DMS53 treated with DMSO at 0.1 percent for 48 hours (cell line): ENCODE results near the gene THOC1.
A peak's percentile ranks its signal among the peaks of the same experiment; 100 is the strongest.

Source experiments
- DNase-seq: peaks from one replicate; lab custom pipeline; 2025; ENCODE audit not compliant: unreplicated experiment; lab: John Stamatoyannopoulos, UW

THOC1 gene

DNA sequence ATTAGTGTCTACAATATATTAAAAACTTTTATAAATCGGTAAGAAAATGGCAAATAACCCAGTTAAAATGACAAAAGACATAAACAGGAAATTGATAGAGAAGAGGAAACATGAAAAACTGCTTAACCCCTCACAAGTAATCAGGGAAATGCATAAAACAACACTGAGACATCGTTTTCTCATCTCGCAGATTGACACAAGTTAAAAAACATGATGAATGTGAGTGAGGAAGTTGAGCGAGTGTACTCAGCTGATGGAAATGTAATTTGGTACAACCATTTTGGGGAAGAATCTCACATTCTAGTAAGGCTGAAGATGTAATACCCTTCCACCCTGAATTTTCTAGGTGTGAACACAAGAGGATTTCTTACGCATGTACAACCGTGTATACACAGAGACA lies 18.0 kb upstream of the THOC1 start:
- no peak for DNase-seq

DNA sequence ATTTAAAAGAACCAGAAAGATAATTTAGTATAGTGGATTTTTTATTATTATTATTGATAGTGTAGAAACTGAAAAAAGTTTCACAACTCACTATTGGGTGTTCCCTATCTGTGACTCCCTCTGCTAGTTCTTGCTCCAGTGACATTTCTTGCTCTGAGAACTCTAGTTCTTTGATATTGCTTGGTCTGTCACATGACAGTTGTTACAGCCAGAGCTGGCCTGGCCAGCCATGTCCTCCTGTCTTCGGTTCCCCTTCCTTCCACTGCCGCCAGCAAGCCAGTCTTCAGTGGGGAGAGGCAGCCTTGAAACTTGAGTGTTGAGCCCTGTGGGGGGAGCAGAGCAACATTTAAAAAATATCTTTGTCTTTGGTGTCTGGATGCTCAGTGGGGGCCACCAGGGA lies 7.6 kb upstream of the THOC1 start:
- DNase-seq, result no peak

DNA sequence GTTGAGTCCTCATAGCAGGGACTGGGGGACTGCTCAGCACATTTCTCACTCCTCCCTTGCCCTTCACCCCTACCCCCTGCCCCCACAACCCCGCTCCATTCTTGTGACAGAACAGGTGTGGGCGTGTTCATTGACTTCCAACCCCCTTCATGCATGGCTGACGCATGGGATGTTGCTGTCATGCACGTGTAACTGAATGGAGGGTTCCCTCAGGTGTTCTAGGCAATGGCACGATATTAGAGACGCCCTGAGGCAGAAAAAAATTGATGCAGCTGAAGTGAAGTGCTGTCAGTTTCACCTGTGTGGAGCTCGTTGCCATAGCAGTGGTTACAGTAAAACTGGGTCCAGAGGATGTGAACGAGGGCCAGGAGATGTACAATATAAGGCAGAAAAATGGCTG lies 6.5 kb upstream of the THOC1 start:
- DNase-seq, result no peak

DNA sequence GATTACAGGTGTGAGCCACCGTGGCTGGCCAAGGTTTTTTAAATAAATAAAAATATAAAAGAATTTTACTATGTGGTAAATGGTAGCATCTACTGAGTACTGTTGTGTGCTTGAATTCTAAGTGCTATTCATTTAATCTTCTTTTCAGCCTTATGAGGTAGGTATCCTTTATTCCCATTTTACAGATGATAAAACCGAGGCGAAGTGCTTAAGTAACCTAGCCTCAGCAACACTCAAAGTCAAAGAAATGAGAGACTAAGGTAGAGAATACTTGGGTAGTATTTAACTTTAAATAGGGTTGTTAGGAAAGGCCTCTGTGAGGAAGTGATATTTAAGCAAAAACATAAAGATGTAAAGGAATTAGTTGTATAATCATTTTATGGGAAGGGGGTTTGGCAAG lies 5.7 kb upstream of the THOC1 start:
- no peak for DNase-seq

DNA sequence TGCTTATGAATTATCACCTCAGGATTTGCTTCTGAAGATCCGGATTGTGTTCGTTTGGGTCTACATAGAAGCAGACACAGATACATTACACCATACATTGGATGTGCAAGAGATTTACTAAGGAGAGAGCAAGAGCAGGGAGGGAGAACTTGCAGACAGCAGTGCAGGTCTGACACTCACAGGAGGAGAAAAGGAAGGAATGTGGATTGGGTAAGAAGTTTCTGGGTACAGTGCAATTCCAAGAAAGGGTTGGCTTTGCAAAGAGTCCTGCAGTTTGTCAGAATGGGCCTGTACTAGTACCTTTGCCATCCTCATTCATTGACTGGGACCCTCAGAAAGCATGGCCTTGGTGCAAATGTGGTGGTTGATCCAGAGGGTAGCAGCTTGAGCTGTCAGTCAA lies 4.8 kb upstream of the THOC1 start:
- no peak for DNase-seq

DNA sequence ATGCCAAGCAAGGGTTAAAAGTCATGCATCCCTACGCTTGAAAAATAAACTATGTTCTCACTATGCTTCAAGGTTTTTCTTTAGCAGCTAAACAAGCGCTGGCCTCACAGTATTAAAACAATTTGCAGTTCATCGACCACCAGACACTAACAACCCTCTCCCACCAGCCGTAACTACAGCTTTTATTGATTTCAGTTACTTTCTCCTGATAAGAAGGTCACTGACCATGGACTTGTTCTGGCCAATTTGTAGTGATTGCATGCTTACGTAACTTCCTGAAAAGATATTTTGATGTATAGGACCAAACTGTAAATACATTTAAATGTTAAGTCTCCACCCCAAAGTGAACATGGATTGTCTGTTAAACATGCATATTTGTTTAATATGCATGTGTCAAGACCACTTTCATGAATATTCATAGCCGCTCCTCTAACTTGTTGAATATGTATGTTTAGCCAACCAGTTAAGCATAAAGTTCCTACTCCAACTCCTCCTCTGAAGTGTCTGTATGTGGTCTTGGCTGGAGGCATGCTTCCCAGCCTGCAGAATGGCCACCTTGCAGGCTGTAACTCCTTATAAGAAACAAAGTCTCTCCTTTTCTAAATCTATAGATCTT lies 1.7 kb upstream of the THOC1 start:
- no peak for DNase-seq

DNA sequence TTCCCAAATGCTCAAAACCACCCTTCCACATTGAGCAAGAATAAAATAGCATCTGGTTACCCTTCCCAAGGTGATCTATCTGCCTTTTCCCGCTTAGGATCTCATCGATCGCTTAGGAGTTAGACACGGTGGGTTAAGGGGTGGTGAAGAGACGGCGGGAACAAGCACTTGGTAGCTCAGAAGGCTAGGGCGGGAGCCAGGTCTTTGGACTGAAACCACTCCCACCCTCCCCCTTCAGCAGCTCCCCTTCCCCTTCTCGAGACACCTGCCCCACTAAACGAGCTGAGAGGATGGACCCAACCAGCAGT lies 513 bp downstream of the THOC1 start:
- DNase-seq, result peak; percentile 26

DNA sequence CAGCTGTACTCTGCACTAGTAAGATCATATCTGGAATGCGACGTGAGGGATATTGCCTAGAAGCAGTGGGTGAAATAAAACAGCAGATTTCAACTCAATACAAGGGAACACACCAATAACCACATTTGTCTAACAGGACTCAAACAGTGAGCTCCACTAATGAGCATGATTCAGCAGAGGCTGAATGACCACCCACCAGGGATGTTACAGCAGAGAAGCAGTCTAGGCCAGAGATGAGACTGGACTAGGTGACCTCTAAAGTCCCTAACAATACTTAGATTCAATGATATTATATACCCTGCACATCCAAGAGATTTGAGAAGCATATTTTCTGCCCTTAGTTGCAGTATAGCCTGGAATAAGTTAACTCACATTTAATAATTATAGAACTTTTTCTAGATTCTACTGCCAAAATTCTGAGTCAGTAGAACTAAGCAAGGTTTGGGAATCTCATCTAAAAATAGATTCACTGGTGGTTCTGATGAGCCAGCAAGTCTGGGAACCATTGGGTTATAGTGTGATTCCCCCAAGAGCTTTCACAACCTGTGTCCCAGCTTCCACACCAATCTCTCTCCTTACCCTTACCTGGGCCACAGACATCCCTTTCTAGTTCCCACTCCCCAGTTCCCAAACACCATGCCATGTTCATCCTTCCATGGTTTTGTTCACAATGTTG lies 6.3 kb downstream of the THOC1 start:
- DNase-seq, result no peak

DNA sequence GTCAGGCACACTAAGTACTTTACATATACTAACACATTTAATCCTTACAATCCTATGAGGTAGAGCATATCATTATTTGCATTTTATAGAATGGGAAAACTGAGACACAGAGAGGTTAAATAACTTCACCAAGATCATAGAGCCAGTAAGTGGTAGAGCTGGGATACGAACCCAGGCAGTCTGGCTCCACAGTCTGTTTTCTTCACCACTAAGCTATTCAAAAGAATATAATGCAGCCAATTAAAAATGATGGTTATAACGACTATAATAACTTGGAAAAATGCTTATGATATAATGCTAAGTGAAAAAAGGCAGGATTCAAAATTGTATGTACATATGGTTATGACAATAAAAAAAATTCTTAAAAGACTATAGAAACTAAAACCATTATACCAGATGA lies 7.3 kb downstream of the THOC1 start:
- DNase-seq, result no peak

DNA sequence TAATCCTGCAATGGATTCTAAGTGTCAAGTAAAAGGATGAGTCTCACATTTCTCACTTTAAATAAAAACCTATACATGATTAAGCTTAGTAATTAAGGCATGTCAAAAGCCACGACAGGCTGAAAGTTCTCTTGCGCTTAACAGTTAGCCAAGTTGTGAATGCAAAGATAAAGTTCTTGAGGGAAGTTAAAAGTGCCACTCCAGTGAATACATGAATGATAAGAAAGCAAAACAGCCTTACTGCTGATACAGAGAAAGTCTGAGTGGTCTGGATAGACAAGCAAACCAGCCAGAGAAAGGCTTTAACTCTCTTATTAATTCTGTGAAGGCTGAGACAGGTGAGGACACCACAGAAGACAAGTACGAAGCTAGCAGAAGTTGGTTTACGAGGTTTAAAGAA lies 12.7 kb downstream of the THOC1 start:
- no peak for DNase-seq

DNA sequence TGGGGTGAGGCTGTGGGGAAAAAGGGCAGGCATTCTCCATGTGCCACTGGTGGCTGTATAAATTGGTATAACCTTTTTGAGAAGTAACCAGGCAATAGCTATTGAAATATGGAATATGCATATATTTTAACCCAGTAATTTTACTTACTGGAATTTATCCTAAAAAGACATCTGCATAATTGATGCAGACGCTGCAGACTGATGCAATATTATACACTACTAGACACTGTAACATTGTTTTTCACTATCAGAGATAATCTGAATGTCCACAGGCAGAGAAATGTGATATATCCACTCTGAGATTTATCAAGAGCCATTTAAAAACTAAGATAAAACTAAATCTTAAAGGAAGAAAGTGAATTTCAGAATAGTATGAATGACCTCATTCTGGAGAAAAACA lies 14.7 kb downstream of the THOC1 start:
- DNase-seq, result no peak

DNA sequence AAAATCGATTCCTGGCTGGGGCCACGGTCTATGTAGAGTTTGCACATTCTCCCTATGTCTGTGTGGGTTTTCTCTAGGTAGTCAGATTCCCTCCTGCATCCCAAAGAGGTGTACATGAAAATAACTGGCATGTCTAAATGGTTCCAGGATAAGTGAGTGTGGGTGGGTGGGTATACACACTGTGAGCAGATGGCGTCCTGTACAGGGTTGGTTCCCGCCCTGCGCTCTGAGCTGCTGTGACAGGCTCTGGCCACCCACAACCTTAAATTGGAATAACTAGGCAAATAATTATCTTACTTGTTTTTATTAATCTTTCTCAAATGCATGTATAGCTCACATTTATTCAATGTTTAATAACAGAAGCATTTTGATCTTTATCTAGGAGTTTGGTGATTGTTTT lies 16.3 kb downstream of the THOC1 start:
- DNase-seq, result no peak

DNA sequence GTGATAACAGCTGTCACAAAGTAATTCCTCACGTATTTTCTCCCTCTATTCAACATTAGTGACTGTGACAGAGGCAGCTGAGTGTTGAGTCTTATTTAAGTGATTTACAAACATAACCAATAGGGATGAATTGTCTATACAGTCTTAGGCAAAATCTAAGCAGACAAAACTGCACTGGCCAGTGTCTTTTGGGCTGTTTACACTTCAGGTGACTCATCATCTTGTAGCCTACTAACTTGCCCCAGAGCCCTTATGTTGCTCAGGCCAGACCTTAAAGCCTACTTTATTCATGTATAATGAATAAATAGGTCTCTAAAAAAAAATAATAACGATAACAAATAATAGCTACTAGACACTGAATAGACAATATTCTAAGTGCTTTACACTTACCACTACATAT lies 17.2 kb downstream of the THOC1 start:
- no peak for DNase-seq

DNA sequence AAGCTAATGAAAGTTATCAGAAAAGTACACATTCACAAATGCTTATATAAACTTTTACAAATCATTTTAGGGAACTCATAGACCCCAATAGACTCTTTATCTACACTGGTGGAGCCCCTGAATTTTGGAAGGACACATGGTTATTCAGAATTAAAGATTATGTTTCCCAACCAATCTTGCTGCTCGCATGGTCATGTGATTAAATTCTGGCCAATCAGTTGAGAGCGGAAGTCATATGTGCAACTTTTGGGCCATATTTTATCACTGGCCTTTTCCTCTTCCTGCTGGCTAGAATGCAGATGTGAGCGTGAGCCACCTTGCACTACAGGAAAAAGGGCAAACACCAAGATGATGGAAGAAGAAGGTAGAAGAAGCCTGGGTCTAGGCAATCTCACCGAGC lies 19.8 kb downstream of the THOC1 start:
- no peak for DNase-seq

DNA sequence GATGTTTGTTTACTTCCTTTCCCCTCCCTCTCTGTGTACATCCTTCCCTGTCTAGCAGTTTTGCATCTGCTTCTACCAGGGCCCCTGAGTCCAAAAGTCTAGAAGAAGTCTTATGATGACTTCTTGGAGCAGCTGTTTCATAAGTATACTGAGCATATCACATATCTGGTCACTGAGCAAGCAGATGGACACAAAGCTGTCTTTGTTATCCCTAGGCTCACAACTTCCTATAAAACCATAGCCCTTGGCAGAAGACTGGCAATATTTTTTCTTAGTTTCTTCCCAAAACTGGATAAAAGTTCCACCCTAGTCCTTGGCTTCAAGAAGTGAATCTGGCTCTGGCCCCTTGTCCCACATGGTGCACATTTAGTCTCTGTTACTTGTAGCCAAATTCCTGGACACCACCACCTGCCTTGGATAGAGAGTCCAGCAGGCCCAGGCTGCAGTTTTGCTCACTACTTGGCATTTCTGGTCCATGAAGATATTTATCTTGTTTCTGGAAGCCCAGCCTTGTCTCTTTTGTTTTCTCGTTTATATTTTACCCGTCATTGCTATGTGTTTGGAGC lies 22.5 kb downstream of the THOC1 start:
- DNase-seq, result no peak

DNA sequence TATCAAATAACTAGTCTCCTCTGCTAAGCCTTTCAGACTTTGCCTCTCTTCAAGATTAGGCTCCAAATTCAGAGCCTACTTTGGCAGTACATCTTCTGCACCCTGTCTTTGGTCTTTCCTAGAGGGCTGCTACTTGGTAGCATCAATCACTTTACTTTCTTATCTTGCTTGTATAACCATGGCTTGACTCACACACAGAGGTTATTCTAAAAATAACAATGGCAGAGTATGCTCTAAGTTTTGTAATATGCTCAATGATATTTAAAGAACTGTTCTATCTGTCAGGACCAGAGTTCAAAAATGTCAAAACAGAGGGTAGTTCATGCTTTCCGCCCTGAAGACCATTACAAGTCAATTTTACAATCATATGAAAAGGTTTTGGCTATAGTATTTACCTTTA lies 27.7 kb downstream of the THOC1 start:
- DNase-seq, result no peak

DNA sequence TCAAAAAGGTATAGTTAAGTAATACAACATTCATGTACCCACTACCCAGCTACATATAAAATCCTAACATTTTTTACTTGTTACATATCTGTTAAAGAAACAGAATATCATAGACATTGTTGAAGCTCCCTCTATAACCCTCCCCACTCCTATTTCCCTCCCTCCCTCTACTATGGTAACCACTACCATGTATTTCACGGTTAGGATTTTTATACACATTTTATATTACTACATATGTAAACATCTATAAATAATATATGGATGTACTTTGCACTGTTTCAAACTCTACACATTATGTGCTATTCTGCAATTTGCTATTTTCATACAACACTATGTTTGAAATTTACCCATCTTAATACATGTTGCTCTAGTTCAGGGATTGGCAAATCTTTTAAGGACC lies 36.3 kb downstream of the THOC1 start:
- DNase-seq, result no peak

DNA sequence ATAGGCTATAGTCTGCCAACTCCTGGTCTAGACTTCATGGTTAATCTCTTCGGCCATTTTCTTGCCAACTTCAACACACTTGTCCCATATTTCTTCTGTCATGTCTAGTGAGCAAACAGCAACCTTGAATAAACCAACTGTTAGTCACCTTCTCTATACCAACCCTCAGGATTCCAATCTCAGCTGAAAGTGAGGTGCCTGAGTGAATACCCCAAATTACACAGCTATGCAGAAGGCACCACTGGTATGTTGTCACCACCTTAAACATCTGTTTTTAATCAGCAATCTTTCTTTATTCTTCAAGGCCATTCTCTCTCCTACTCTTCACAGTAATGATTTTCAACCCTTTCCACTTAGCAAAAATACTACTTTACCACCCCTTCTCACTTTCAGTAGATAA lies 39.3 kb downstream of the THOC1 start:
- no peak for DNase-seq

DNA sequence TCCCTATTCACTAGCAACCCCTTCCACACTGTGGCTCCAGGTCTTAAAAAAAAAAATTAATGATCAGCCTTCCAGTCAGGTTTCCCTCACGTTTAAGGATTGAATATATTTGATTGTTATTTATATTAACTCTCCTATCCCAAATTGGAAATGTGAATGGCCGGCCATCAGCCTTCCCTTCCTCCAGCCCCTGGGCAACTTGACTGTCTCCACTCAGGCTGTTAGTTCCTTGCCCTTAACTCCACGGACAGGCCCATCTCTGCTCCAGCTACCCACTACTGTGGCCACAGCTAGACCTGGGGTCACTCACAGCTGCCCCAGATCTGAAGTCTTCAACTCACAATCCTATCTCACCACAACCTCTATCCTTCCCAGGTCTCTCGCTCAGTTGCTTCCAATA lies 39.9 kb downstream of the THOC1 start:
- DNase-seq, result no peak

DNA sequence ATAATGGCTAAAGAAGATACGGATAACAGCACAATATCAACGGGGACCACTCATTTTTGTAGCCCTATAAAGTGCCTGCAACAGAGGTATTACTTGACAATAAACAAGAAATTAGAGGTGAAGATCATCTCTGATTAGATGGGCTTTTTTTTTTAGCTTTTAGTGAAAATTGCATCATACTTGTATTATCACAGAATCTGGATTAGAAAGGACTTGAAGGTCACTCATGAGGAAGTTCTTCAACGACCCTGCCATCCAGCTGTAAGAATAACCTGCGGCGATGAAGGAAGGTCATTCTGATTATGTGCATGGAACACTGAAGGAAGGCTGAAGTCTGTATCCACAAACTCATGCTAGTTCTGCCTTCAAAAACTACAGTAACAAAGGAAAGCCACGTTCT lies 40.5 kb downstream of the THOC1 start:
- no peak for DNase-seq

DNA sequence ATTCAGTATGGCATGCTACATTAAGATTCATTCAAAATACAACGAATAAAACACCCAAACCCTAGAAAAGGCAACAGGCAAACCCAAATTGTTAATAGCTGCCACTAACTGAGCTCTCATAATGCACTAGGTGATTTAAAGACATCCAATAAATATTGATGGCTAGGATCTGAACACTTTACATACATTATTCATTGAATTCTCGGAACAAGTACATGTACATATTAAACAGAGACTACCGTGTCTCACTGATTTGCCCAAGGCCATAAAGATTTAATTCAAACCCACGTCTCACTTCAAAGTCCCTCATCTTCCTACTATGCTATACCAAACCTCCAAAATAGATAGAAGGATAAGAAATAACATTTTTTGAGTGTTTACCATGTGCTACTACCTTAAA lies 42.1 kb downstream of the THOC1 start:
- no peak for DNase-seq

DNA sequence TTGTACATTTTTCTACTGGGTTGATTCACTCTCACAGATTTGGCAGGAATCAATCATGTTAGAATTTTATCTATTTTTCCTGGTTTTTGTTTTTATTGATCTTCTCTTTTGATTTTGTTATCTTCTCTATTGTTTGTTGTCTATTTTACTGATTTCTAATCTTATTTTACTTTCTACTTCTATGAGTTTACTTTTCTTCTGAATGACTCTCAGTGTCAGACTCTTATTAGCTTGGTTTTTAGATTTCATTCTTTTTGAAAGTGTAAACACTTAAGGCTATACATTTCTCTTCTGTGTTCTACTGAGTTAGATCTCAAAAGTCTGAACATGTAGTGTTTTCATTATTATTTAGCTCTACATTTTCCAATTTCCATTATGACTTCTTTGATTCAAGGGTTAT lies 47.1 kb downstream of the THOC1 start:
- DNase-seq, result no peak
